ENCODE results near the gene RPLP2. TPM values are rescaled to one million over a fixed set of nuclear protein-coding genes. Genes with fewer than 3 reads are reported as not detected.

RPLP2 gene
- total RNA-seq, 1 donor = 99.4 TPM

GRCh38 chr11:827146-827896 is 17.6 kb downstream of the RPLP2 start:
- no peak for DNase-seq (ENCODE audit: low read depth)
- peak overlapping the region; percentile 9 for H3K4me3 ChIP-seq (ENCODE audit: low read depth, low read length)
- no peak for TF ChIP-seq CTCF (IDR thresholded peaks at IDR 0.05; ENCODE audit: insufficient read depth, low read length)

GRCh38 chr11:827897-828192 is 18.1 kb downstream of the RPLP2 start, which contains the start of gene CRACR2B:
CRACR2B (plus strand) TSS chr11:827919; CDS start chr11:828608, 689 bp downstream.
- no peak for TF ChIP-seq CTCF (IDR thresholded peaks at IDR 0.05; ENCODE audit: insufficient read depth, low read length)
- no peak for DNase-seq (ENCODE audit: low read depth)
- peak within 1 kb of the TSS; percentile 9 for H3K4me3 ChIP-seq (ENCODE audit: low read depth, low read length)

GRCh38 chr11:828506-829175 is 18.9 kb downstream of the RPLP2 start:
- TF ChIP-seq CTCF (IDR thresholded peaks at IDR 0.05; ENCODE audit: insufficient read depth, low read length) = no peak
- no peak for DNase-seq (ENCODE audit: low read depth)
- H3K4me3 ChIP-seq (ENCODE audit: low read depth, low read length) = no peak overlapping the region

GRCh38 chr11:829176-829846 is 19.5 kb downstream of the RPLP2 start:
- no peak for DNase-seq (ENCODE audit: low read depth)
- peak overlapping the region; percentile 10 for H3K4me3 ChIP-seq (ENCODE audit: low read depth, low read length)
- TF ChIP-seq CTCF (IDR thresholded peaks at IDR 0.05; ENCODE audit: insufficient read depth, low read length) = no peak

GRCh38 chr11:829847-830294 is 20.1 kb downstream of the RPLP2 start:
- H3K4me3 ChIP-seq (ENCODE audit: low read depth, low read length) = peak overlapping the region; percentile 40
- no peak for DNase-seq (ENCODE audit: low read depth)
- TF ChIP-seq CTCF (IDR thresholded peaks at IDR 0.05; ENCODE audit: insufficient read depth, low read length) = no peak

- peak overlapping the region; percentile 40 for H3K4me3 ChIP-seq (ENCODE audit: low read depth, low read length)
- peak; percentile 40 for DNase-seq (ENCODE audit: low read depth)
- TF ChIP-seq CTCF (IDR thresholded peaks at IDR 0.05; ENCODE audit: insufficient read depth, low read length) = no peak
These were observed 20.7 kb downstream of the RPLP2 start for GRCh38 chr11:830295-831117.

Data from fibroblast of the aortic adventitia (primary cell).